K562 (cell line): ENCODE measurements around the gene TOR1A. TPM values are rescaled to one million over a fixed set of nuclear protein-coding genes. Genes with fewer than 3 reads are reported as not detected.

ENCODE experiments used
- E2F1 ChIP-seq: sonication (generic); formaldehyde crosslinking; IDR thresholded peaks from 2 replicates; pipeline ENCODE4 v1.8.1; 2023; ENCODE audit warnings: mild to moderate bottlenecking, missing genetic modification reagents, moderate library complexity
- E2F5 ChIP-seq: sonication (generic); formaldehyde crosslinking; IDR thresholded peaks from 2 replicates; pipeline ENCODE4 v1.8.0; 2022; ENCODE audit warnings: mild to moderate bottlenecking, missing genetic modification reagents
- ID3 ChIP-seq, 2 experiments: fragments of 250-450 bp in 1 of 2; fragments of 450-650 bp in 1 of 2; sonication (Bioruptor Pico) in 1 of 2; IDR thresholded peaks; 2 replicates each; pipeline versions ENCODE4 v1.6.1 to v1.8.0; 2016 to 2021; ENCODE audit warnings: mild to moderate bottlenecking in 2 of 2, moderate library complexity in 2 of 2, missing compliant biosample characterization in 1 of 2, missing genetic modification characterization in 1 of 2
- POLR2AphosphoS5 ChIP-seq: IDR thresholded peaks from 2 replicates; pipeline ENCODE4 v1.6.1; 2011; ENCODE audit warnings: mild to moderate bottlenecking, low read depth, low read length, moderate library complexity; ENCODE audit not compliant: control insufficient read depth, insufficient read depth
- RAD21 ChIP-seq, 2 experiments: fragments of 250-450 bp in 1 of 2; fragments of 450-650 bp in 1 of 2; sonication (Bioruptor Pico) in 1 of 2; formaldehyde crosslinking in 1 of 2; IDR thresholded peaks in 1 of 2; conservative IDR thresholded peaks in 1 of 2; 2 replicates each; pipeline versions ENCODE4 v1.4.0 to v1.8.0; 2020 to 2022; ENCODE audit warnings: mild to moderate bottlenecking in 2 of 2, moderate library complexity in 1 of 2
- RFX7 ChIP-seq: fragments of 250-450 bp; sonication (Bioruptor Pico); IDR thresholded peaks from 2 replicates; pipeline ENCODE4 v1.5.1; 2021; ENCODE audit warnings: mild to moderate bottlenecking
- RHOXF2B ChIP-seq: fragments of 250-450 bp; sonication (Bioruptor Pico); conservative IDR thresholded peaks from 2 replicates; pipeline ENCODE4 v1.5.1; 2021
- SIN3A ChIP-seq, 2 experiments: fragments of 150-350 bp in 1 of 2; IDR thresholded peaks; 2 replicates each; pipeline ENCODE4 v1.6.1; 2011 to 2016; ENCODE audit warnings: borderline replicate concordance in 2 of 2, low read depth in 2 of 2, low read length in 2 of 2, mild to moderate bottlenecking in 2 of 2, moderate library complexity in 2 of 2; ENCODE audit not compliant: control insufficient read depth in 1 of 2
- TOE1 ChIP-seq, 2 experiments: fragments of 450-650 bp in 1 of 2; sonication (generic) in 1 of 2; formaldehyde crosslinking in 1 of 2; IDR thresholded peaks; 2 replicates each; pipeline versions ENCODE4 v1.7.1 to v1.8.0; 2016 to 2022; ENCODE audit warnings: borderline replicate concordance in 2 of 2, mild to moderate bottlenecking in 2 of 2, antibody characterized with exemption in 1 of 2, inconsistent platforms in 1 of 2, low read depth in 1 of 2, missing genetic modification reagents in 1 of 2, moderate library complexity in 1 of 2
- ZNF121 ChIP-seq: sonication (generic); formaldehyde crosslinking; conservative IDR thresholded peaks from 2 replicates; pipeline ENCODE4 v1.8.0; 2022; ENCODE audit warnings: missing genetic modification reagents
- ZNF165 ChIP-seq: fragments of 250-450 bp; sonication (Bioruptor Pico); IDR thresholded peaks from 2 replicates; pipeline ENCODE4 v1.4.0; 2020; ENCODE audit warnings: borderline replicate concordance
- ZNF224 ChIP-seq: sonication (generic); formaldehyde crosslinking; IDR thresholded peaks from 2 replicates; pipeline ENCODE4 v1.8.0; 2022; ENCODE audit warnings: mild to moderate bottlenecking, missing genetic modification reagents
- ZNF551 ChIP-seq: fragments of 250-450 bp; sonication (Bioruptor Pico); IDR thresholded peaks from 2 replicates; pipeline ENCODE4 v1.5.0; 2021; ENCODE audit warnings: mild to moderate bottlenecking, moderate library complexity
- ZNF589 ChIP-seq: fragments of 200-800 bp; sonication (Bioruptor generic); IDR thresholded peaks from 2 replicates; pipeline ENCODE4 v1.6.1; 2016; ENCODE audit warnings: low read depth, missing genetic modification characterization, missing compliant biosample characterization
- ZNF609 ChIP-seq: sonication (generic); formaldehyde crosslinking; IDR thresholded peaks from 2 replicates; pipeline ENCODE4 v1.8.1; 2023; ENCODE audit warnings: missing genetic modification reagents, mild to moderate bottlenecking, borderline replicate concordance
- polyA plus RNA-seq, 8 experiments: library from polyadenylated mRNA; depleted of rRNA in 4 of 8; stranded (reverse) in 5 of 8; unstranded in 3 of 8; fragments of >200 nt; fragmentation: Nextera tagmentation in 2 of 8; fragmentation: Illumina TruSeq in 1 of 8; extraction: Ambion mirVana in 2 of 8; extraction: Trizol in 1 of 8; gene quantifications; 2 replicates each; pipeline versions ENCODE4 v1.2.1 to v1.2.3, GENCODE V29; 2011 to 2014; ENCODE audit warnings: inconsistent platforms in 1 of 8, missing spikeins in 1 of 8
- total RNA-seq, 7 experiments: library from RNA; depleted of rRNA in 6 of 7; stranded (reverse); fragments of >200 nt in 6 of 7; fragmentation: Illumina TruSeq in 2 of 7; extraction: Trizol in 2 of 7; gene quantifications; 2 replicates each; pipeline versions ENCODE4 v1.2.1 to v1.2.3, GENCODE V29; 2011 to 2021; ENCODE audit warnings: low replicate concordance in 1 of 7

TOR1A gene
- total and polyA plus RNA-seq, 9 of the 15 experiments (the other 6 are each of a cell fraction or from before 2014, with no cell fraction given), result 4.5 to 85.8 (median 51.3) TPM

GRCh38 chr9:129835128-129835859, 11.4 kb upstream of the TOR1A start, which contains the start of the genes C9orf78 and USP20 (continued):
- TF ChIP-seq ZNF165 (CRISPR knock-in tag) (0 out of 2 replicates have a peak, but pooled peaks have one; percentile 29), RAD21 (CRISPR knock-in tag; conservative IDR thresholded peaks at IDR 0.05 in 1 of 2, IDR thresholded peaks at IDR 0.05 in 1 of 2) (0 out of 4 replicates have a peak, but pooled peaks of 1 of the 2 experiments have one; percentile 10), ZNF589 (CRISPR knock-in tag) (no peak), RFX7 (CRISPR knock-in tag) (no peak), ZNF609 (CRISPR knock-in tag) (0 out of 2 replicates have a peak, but pooled peaks have one; percentile 20), ZNF224 (CRISPR knock-in tag) (0 out of 2 replicates have a peak, but pooled peaks have one; percentile 24), ZNF121 (no peak), RHOXF2B (no peak), E2F1 (CRISPR knock-in tag) (no peak), E2F5 (CRISPR knock-in tag) (no peak), TOE1 (IDR thresholded peaks at IDR 0.05; ENCODE audit: borderline replicate concordance) (no peak), TOE1 (CRISPR knock-in tag; IDR thresholded peaks at IDR 0.05; ENCODE audit: borderline replicate concordance, low read depth) (no peak), POLR2AphosphoS5 (peak; percentile 84), ZNF551 (CRISPR knock-in tag) (no peak), SIN3A (IDR thresholded peaks at IDR 0.05; ENCODE audit: borderline replicate concordance in 2 of 2, control insufficient read depth in 1 of 2, low read depth in 2 of 2, low read length in 2 of 2) (peak; percentile 98 to 100), ID3 (CRISPR knock-in tag; IDR thresholded peaks at IDR 0.05) (no peak), ID3 (tag; IDR thresholded peaks at IDR 0.05) (0 out of 2 replicates have a peak, but pooled peaks have one; percentile 65)
